ENCODE measurements around the gene PICALM. TPM values are rescaled to one million over a fixed set of nuclear protein-coding genes. Genes with fewer than 3 reads are reported as not detected.
"Not testable (repeated sequence)": the region's sequence is repeated elsewhere in the genome, so short reads cannot be mapped to it uniquely, and the experiment has no call there.

The PICALM gene
- total and polyA plus RNA-seq, 2 donors (not counting 1 experiment from before 2014, with no cell fraction given): 48.4 to 165 TPM

GRCh38 chr11:85930879-85931366 lies 138.0 kb downstream of the PICALM start:
- TF ChIP-seq, protein P1, sequence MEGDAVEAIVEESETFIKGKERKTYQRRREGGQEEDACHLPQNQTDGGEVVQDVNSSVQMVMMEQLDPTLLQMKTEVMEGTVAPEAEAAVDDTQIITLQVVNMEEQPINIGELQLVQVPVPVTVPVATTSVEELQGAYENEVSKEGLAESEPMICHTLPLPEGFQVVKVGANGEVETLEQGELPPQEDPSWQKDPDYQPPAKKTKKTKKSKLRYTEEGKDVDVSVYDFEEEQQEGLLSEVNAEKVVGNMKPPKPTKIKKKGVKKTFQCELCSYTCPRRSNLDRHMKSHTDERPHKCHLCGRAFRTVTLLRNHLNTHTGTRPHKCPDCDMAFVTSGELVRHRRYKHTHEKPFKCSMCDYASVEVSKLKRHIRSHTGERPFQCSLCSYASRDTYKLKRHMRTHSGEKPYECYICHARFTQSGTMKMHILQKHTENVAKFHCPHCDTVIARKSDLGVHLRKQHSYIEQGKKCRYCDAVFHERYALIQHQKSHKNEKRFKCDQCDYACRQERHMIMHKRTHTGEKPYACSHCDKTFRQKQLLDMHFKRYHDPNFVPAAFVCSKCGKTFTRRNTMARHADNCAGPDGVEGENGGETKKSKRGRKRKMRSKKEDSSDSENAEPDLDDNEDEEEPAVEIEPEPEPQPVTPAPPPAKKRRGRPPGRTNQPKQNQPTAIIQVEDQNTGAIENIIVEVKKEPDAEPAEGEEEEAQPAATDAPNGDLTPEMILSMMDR (IDR thresholded peaks at IDR 0.05): no peak
- no peak for TF ChIP-seq EZH2 (IDR thresholded peaks at IDR 0.05; ENCODE audit: borderline replicate concordance, insufficient read depth, low read depth, low read length, poor library complexity, severe bottlenecking)
- Histone ChIP-seq H2AFZ (ENCODE audit: insufficient read depth, low read depth, low read length, poor library complexity, severe bottlenecking) (no peak overlapping the region), H3K27me3 (replicated peaks in 1 of 4; ENCODE audit: control extremely low read depth in 1 of 4, control insufficient read depth in 3 of 4, insufficient read depth in 4 of 4, low read length in 3 of 4) (no peaks in the 10 kb centered on the region), H3K27ac (ENCODE audit: low read length in 2 of 2) (no peak overlapping the region), H3K4me1 (ENCODE audit: control insufficient read depth in 2 of 2, insufficient read depth in 2 of 2, low read length in 2 of 2) (no peaks in the 10 kb centered on the region), H3K4me3 (ENCODE audit: control extremely low read depth in 1 of 5, extremely low read depth in 1 of 5, insufficient read depth in 1 of 5, low read depth in 2 of 5, low read length in 4 of 5) (no peak overlapping the region), H3K9me3 (ENCODE audit: control extremely low read depth in 1 of 3, control insufficient read depth in 2 of 3, insufficient read depth in 1 of 3, low read length in 2 of 3) (peaks cover 0 to 13% (median 0%) of the 10 kb centered on the region in 3 donors), H3K79me2 (ENCODE audit: control insufficient read depth, insufficient read depth, low read length) (no peaks in the 10 kb centered on the region), H3K4me2 (replicated peaks; ENCODE audit: low read depth, low read length, poor library complexity, severe bottlenecking) (no peak overlapping the region), H3K9ac (ENCODE audit: low read length) (no peak overlapping the region), H4K20me1 (ENCODE audit: control insufficient read depth, insufficient read depth, low read length, poor library complexity, severe bottlenecking) (no peaks in the 10 kb centered on the region), H3K36me3 (replicated peaks in 1 of 2; ENCODE audit: control extremely low read depth in 1 of 2, control insufficient read depth in 1 of 2, extremely low read depth in 1 of 2, insufficient read depth in 2 of 2, low read length in 1 of 2) (no peaks in the 10 kb centered on the region)
- intact Hi-C loops (cut with micrococcal nuclease): no loop called here
- CTCF ChIA-PET: no interaction called here
- POLR2A ChIA-PET: no interaction called here
- DNase-seq: no peak
- ATAC-seq (ENCODE audit: low read depth): no peak
- 83% methylated on average over 5 of the region's 11 CpGs for WGBS (ENCODE audit: insufficient coverage)
- H3K27me3 Mint-ChIP-seq: peaks cover 14% of the 10 kb centered on the region
- no peaks in the 10 kb centered on the region for H3K4me1 Mint-ChIP-seq
- no peak overlapping the region for H3K4me3 Mint-ChIP-seq
- no peaks in the 10 kb centered on the region for H3K9me3 Mint-ChIP-seq (ENCODE audit: insufficient read depth)
- no peak overlapping the region for H3K27ac Mint-ChIP-seq

GRCh38 chr11:85926653-85927214 lies 142.2 kb downstream of the PICALM start:
- H4K20me1 ChIP-seq (ENCODE audit: control insufficient read depth, insufficient read depth, low read length, poor library complexity, severe bottlenecking); H3K4me1 ChIP-seq (ENCODE audit: control insufficient read depth in 2 of 2, insufficient read depth in 2 of 2, low read length in 2 of 2); H3K27me3 ChIP-seq (replicated peaks in 1 of 4; ENCODE audit: control extremely low read depth in 1 of 4, control insufficient read depth in 3 of 4, insufficient read depth in 4 of 4, low read length in 3 of 4); H3K9me3 ChIP-seq (ENCODE audit: control extremely low read depth in 1 of 3, control insufficient read depth in 2 of 3, insufficient read depth in 1 of 3, low read length in 2 of 3); H3K9me3 Mint-ChIP-seq (ENCODE audit: insufficient read depth); H3K79me2 ChIP-seq (ENCODE audit: control insufficient read depth, insufficient read depth, low read length); H3K27ac Mint-ChIP-seq; H3K36me3 ChIP-seq (replicated peaks in 1 of 2; ENCODE audit: control extremely low read depth in 1 of 2, control insufficient read depth in 1 of 2, extremely low read depth in 1 of 2, insufficient read depth in 2 of 2, low read length in 1 of 2); H3K27ac ChIP-seq (ENCODE audit: low read length in 2 of 2); POLR2A ChIA-PET; H3K9ac ChIP-seq (ENCODE audit: low read length); DNase-seq; H3K4me1 Mint-ChIP-seq; H2AFZ ChIP-seq (ENCODE audit: insufficient read depth, low read depth, low read length, poor library complexity, severe bottlenecking); H3K4me3 ChIP-seq (ENCODE audit: control extremely low read depth in 1 of 5, extremely low read depth in 1 of 5, insufficient read depth in 1 of 5, low read depth in 2 of 5, low read length in 4 of 5); H3K4me2 ChIP-seq (replicated peaks; ENCODE audit: low read depth, low read length, poor library complexity, severe bottlenecking); intact Hi-C loops (cut with micrococcal nuclease); H3K4me3 Mint-ChIP-seq; ATAC-seq (ENCODE audit: low read depth): not testable (repeated sequence)
- no CpG with 5 or more reads among the region's 2 CpGs for WGBS (ENCODE audit: insufficient coverage)
- H3K27me3 Mint-ChIP-seq: peaks cover 31% of the 10 kb centered on the region
- CTCF ChIA-PET: interaction anchor here (0.7 kb wide), 1 partner anchor 12 kb away, joined by 5 read pairs; no protein-coding TSS in a partner anchor

All from B cell (primary cell).